Epithelial cell of esophagus (primary cell): Measurements from ENCODE around the gene SPOCK1.
"Not testable (repeated sequence)": the region's sequence is repeated elsewhere in the genome, so short reads cannot be mapped to it uniquely, and the experiment has no call there.

Experiments used
- DNase-seq: peaks from one replicate; pipeline ENCODE4 v3.0.0; 2010; ENCODE audit warnings: low read depth
- H3K4me3 ChIP-seq: 2 replicates; pipeline ENCODE4 v1.5.1; 2011; ENCODE audit warnings: mild to moderate bottlenecking, low read length, control low read depth
- CTCF ChIP-seq: IDR thresholded peaks from 2 replicates; pipeline ENCODE4 v1.5.1; 2011; ENCODE audit warnings: low read depth, mild to moderate bottlenecking, low read length, control low read depth, inconsistent platforms; ENCODE audit not compliant: insufficient read depth; ENCODE audit errors: missing control alignments

Gene SPOCK1

GRCh38 chr5:137498736-137499505 is at the start of gene SPOCK1:
TSS of gene SPOCK1 (minus strand) at chr5:137499326.
- peak; percentile 21 for TF ChIP-seq CTCF
- H3K4me3 ChIP-seq: peak within 1 kb of the TSS; percentile 48
- peak; percentile 80 for DNase-seq

- H3K4me3 ChIP-seq: no peak overlapping the region
- DNase-seq: no peak
- TF ChIP-seq CTCF: no peak
These were observed 46.8 kb upstream of the SPOCK1 start for GRCh38 chr5:137545956-137546355.

- DNase-seq, H3K4me3 ChIP-seq: not testable (repeated sequence)
These were observed 36.3 kb upstream of the SPOCK1 start for GRCh38 chr5:137535449-137535848.

GRCh38 chr5:137533963-137534362 is 34.8 kb upstream of the SPOCK1 start:
- DNase-seq: no peak
- H3K4me3 ChIP-seq: no peak overlapping the region
- no peak for TF ChIP-seq CTCF

- H3K4me3 ChIP-seq: no peak overlapping the region
- no peak for TF ChIP-seq CTCF
- no peak for DNase-seq
These were observed 32.1 kb upstream of the SPOCK1 start for GRCh38 chr5:137531266-137531665.

GRCh38 chr5:137521246-137521645 is 22.1 kb upstream of the SPOCK1 start:
- no peak for DNase-seq
- no peak overlapping the region for H3K4me3 ChIP-seq
- no peak for TF ChIP-seq CTCF

GRCh38 chr5:137516961-137517360 is 17.8 kb upstream of the SPOCK1 start:
- H3K4me3 ChIP-seq: no peak overlapping the region
- DNase-seq: no peak
- TF ChIP-seq CTCF: no peak
